WTC11 (cell line): ENCODE data around the gene TTLL12. TPM values are rescaled to one million over a fixed set of nuclear protein-coding genes. Genes with fewer than 3 reads are reported as not detected.

ENCODE experiments used
- ATAC-seq: fragments of 200-7000 bp; cut with Tn5 transposase; 2 replicates; pipeline ENCODE4 v1.10.0; 2021; ENCODE audit warnings: mild to moderate bottlenecking, moderate library complexity
- CTCF ChIA-PET: fragments of 300-600 bp; sonication (Branson Sonifier 250); formaldehyde crosslinking; loops from one replicate; lab custom pipeline; 2021; ENCODE audit warnings: antibody characterized with exemption; lab: Charles Lee
- POLR2A ChIA-PET: fragments of 350-600 bp; sonication (Branson Sonifier 250); formaldehyde crosslinking; loops from one replicate; lab custom pipeline; 2021; ENCODE audit warnings: antibody characterized with exemption; lab: Charles Lee
- DNase-seq: peaks from one replicate; pipeline ENCODE4 v3.0.0; 2021; ENCODE audit warnings: low spot score
- H3K27ac Mint-ChIP-seq: 2 replicates; pipeline ENCODE4 v1.8.0; 2021; ENCODE audit warnings: mixed read lengths
- H3K27me3 Mint-ChIP-seq: 2 replicates; pipeline ENCODE4 v1.8.0; 2021; ENCODE audit warnings: low read depth, mild to moderate bottlenecking, moderate library complexity, mixed read lengths
- H3K36me3 Mint-ChIP-seq: 2 replicates; pipeline ENCODE4 v1.8.0; 2021; ENCODE audit warnings: mixed read lengths
- H3K4me1 Mint-ChIP-seq: 2 replicates; pipeline ENCODE4 v1.8.0; 2022; ENCODE audit warnings: mixed read lengths
- H3K4me3 Mint-ChIP-seq: 2 replicates; pipeline ENCODE4 v1.8.0; 2021; ENCODE audit warnings: mild to moderate bottlenecking, moderate library complexity, mixed read lengths
- H3K9me3 Mint-ChIP-seq: 2 replicates; pipeline ENCODE4 v1.8.0; 2021; ENCODE audit warnings: mixed read lengths
- FOXK1 ChIP-seq: sonication (generic); formaldehyde crosslinking; IDR thresholded peaks from 2 replicates; pipeline ENCODE4 v1.8.0; 2022; ENCODE audit warnings: mild to moderate bottlenecking, moderate library complexity, missing genetic modification reagents
- GABPB1 ChIP-seq: sonication (generic); formaldehyde crosslinking; IDR thresholded peaks from 2 replicates; pipeline ENCODE4 v1.8.1; 2023; ENCODE audit warnings: mild to moderate bottlenecking, missing genetic modification reagents
- JAZF1 ChIP-seq: fragments of 250-450 bp; sonication (Bioruptor Pico); IDR thresholded peaks from 2 replicates; pipeline ENCODE4 v1.9.0; 2021; ENCODE audit warnings: moderate library complexity, mild to moderate bottlenecking, inconsistent platforms
- MXD4 ChIP-seq: fragments of 250-450 bp; sonication (Bioruptor Pico); IDR thresholded peaks from 2 replicates; pipeline ENCODE4 v1.8.0; 2021; ENCODE audit warnings: mild to moderate bottlenecking, moderate library complexity, borderline replicate concordance
- NR1H2 ChIP-seq: sonication (generic); formaldehyde crosslinking; IDR thresholded peaks from 2 replicates; pipeline ENCODE4 v1.9.0; 2021; ENCODE audit warnings: mild to moderate bottlenecking, moderate library complexity, missing genetic modification reagents
- RELA ChIP-seq: sonication (generic); formaldehyde crosslinking; IDR thresholded peaks from 2 replicates; pipeline ENCODE4 v1.8.1; 2022; ENCODE audit warnings: missing genetic modification reagents, mild to moderate bottlenecking, borderline replicate concordance
- SMAD3 ChIP-seq: sonication (generic); formaldehyde crosslinking; IDR thresholded peaks from 2 replicates; pipeline ENCODE4 v1.8.0; 2022; ENCODE audit warnings: missing genetic modification reagents, mild to moderate bottlenecking, borderline replicate concordance
- SMAD4 ChIP-seq: sonication (generic); formaldehyde crosslinking; IDR thresholded peaks from 2 replicates; pipeline ENCODE4 v1.8.0; 2022; ENCODE audit warnings: mild to moderate bottlenecking, missing genetic modification reagents
- TCF7 ChIP-seq: sonication (generic); formaldehyde crosslinking; IDR thresholded peaks from 2 replicates; pipeline ENCODE4 v1.8.0; 2022; ENCODE audit warnings: mild to moderate bottlenecking, low read depth, missing genetic modification reagents, moderate library complexity
- TEAD4 ChIP-seq: sonication (generic); formaldehyde crosslinking; IDR thresholded peaks from 2 replicates; pipeline ENCODE4 v1.8.0; 2022; ENCODE audit warnings: mild to moderate bottlenecking, missing genetic modification reagents
- TP53 ChIP-seq: sonication (generic); formaldehyde crosslinking; IDR thresholded peaks from 2 replicates; pipeline ENCODE4 v1.8.1; 2023; ENCODE audit warnings: mild to moderate bottlenecking, missing genetic modification reagents
- ZNF138 ChIP-seq: sonication (generic); formaldehyde crosslinking; conservative IDR thresholded peaks from 2 replicates; pipeline ENCODE4 v1.8.1; 2022; ENCODE audit warnings: mild to moderate bottlenecking, moderate library complexity, missing genetic modification reagents
- total RNA-seq: library from RNA; stranded (reverse); gene quantifications from 3 replicates; pipeline ENCODE4 v1.2.3, GENCODE V29; 2021
- TF ChIP-seq, protein P1 (sequence below): sonication (generic); formaldehyde crosslinking; conservative IDR thresholded peaks from 2 replicates; pipeline ENCODE4 v1.8.1; 2023; ENCODE audit warnings: mild to moderate bottlenecking, low read depth, missing genetic modification reagents, moderate library complexity
- TF ChIP-seq, protein P2 (sequence below): fragments of 250-450 bp; sonication (Bioruptor Pico); conservative IDR thresholded peaks from 2 replicates; pipeline ENCODE4 v1.9.0; 2021; ENCODE audit warnings: mild to moderate bottlenecking
- TF ChIP-seq, protein P3 (sequence below): sonication (generic); formaldehyde crosslinking; IDR thresholded peaks from 2 replicates; pipeline ENCODE4 v1.8.1; 2023; ENCODE audit warnings: mild to moderate bottlenecking, missing genetic modification reagents, moderate library complexity
- TF ChIP-seq, protein P4 (sequence below): sonication (generic); formaldehyde crosslinking; IDR thresholded peaks from 2 replicates; pipeline ENCODE4 v1.8.0; 2022; ENCODE audit warnings: mild to moderate bottlenecking, missing genetic modification reagents
- TF ChIP-seq, protein P5 (sequence below): fragments of 250-450 bp; sonication (Bioruptor Pico); IDR thresholded peaks from 2 replicates; pipeline ENCODE4 v1.8.0; 2021; ENCODE audit warnings: mild to moderate bottlenecking
- TF ChIP-seq, protein P6 (sequence below): sonication (generic); formaldehyde crosslinking; IDR thresholded peaks from 2 replicates; pipeline ENCODE4 v1.8.1; 2022; ENCODE audit warnings: mild to moderate bottlenecking, missing genetic modification reagents, moderate library complexity, borderline replicate concordance
- TF ChIP-seq, protein P7 (sequence below): fragments of 250-450 bp; sonication (Bioruptor Pico); IDR thresholded peaks from 2 replicates; pipeline ENCODE4 v1.9.0; 2021; ENCODE audit warnings: moderate library complexity, mild to moderate bottlenecking, inconsistent platforms, borderline replicate concordance
- TF ChIP-seq, protein P8 (sequence below): fragments of 250-450 bp; sonication (Bioruptor Pico); IDR thresholded peaks from 2 replicates; pipeline ENCODE4 v1.9.0; 2021; ENCODE audit warnings: mild to moderate bottlenecking

The TTLL12 gene
- total RNA-seq, 1 experiment from 2014 or later: 134 TPM

DNA sequence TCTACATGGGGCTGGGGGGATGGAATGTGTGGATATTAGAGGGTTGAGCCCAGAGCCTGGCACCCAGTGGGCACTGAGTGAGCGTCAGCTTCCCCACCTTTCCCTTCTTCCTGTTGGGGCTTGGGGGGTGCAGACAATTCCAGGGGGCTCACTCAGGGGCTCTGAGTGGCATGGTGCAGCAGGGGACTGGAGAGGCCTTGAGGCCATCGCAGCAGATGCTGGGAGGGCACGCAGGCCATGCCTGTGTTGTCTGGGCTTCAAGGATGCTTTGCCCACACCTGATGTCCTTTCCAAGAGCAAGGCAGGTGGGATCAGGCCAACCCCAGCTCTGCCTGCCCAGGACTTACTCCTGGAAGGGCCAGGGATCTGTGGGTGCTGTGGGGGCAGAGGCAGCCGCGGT is 11.2 kb upstream of the TTLL12 start:
- CTCF ChIA-PET: interaction anchor here (0.6 to 2.4 kb wide), 3 partner anchors 11 to 34 kb away, joined by 4 to 22 read pairs (median 5); partner anchors contain the start of gene TTLL12
- H3K27me3 Mint-ChIP-seq: no peaks in the 10 kb centered on the region; the same call in 1 of the 2 replicates
- DNase-seq (no peak), ATAC-seq (no peak)
- H3K4me3 Mint-ChIP-seq: no peak overlapping the region
- no peaks in the 10 kb centered on the region for H3K9me3 Mint-ChIP-seq
- H3K4me1 Mint-ChIP-seq: peaks cover 6% of the 10 kb centered on the region
- POLR2A ChIA-PET: no interaction called here
- H3K27ac Mint-ChIP-seq: no peak overlapping the region
- TF ChIP-seq, protein P1, sequence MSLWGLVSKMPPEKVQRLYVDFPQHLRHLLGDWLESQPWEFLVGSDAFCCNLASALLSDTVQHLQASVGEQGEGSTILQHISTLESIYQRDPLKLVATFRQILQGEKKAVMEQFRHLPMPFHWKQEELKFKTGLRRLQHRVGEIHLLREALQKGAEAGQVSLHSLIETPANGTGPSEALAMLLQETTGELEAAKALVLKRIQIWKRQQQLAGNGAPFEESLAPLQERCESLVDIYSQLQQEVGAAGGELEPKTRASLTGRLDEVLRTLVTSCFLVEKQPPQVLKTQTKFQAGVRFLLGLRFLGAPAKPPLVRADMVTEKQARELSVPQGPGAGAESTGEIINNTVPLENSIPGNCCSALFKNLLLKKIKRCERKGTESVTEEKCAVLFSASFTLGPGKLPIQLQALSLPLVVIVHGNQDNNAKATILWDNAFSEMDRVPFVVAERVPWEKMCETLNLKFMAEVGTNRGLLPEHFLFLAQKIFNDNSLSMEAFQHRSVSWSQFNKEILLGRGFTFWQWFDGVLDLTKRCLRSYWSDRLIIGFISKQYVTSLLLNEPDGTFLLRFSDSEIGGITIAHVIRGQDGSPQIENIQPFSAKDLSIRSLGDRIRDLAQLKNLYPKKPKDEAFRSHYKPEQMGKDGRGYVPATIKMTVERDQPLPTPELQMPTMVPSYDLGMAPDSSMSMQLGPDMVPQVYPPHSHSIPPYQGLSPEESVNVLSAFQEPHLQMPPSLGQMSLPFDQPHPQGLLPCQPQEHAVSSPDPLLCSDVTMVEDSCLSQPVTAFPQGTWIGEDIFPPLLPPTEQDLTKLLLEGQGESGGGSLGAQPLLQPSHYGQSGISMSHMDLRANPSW (CRISPR knock-in tag): no peak
- TF ChIP-seq GABPB1 (CRISPR knock-in tag) (no peak), RELA (no peak), TCF7 (CRISPR knock-in tag) (no peak), NR1H2 (CRISPR knock-in tag) (no peak), SMAD4 (CRISPR knock-in tag) (no peak)
- TF ChIP-seq, protein P2, sequence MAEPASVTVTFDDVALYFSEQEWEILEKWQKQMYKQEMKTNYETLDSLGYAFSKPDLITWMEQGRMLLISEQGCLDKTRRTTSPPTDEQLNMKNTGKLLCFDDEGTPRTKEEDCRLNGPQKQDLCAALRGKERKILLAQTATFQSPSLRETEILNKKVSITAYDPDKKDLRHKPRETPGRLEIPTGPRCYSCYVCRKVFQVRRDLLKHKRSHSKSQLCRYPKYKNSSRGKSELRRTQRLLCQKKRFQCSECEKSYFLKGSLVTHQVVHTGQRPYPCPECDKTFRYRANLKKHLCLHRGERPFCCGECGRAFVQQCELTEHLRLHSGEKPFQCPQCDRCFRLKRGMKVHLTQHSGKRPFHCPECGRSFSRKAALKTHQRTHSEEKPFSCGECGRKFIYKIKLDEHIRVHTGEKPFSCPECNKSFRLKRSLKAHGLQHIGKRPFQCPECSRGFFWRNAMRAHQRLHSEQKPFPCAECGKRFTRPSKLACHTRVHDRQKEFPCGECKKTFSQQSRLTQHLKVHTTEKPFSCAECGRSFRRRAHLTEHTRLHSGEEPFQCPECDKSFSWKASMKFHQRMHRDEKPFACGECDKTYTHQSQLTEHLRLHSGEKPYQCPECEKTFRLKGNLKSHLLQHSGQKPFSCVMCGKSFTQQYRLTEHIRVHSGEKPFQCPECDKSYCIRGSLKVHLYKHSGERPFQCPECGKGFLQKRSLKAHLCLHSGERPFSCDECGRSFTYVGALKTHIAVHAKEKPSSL: no peak
- TF ChIP-seq, protein P3, sequence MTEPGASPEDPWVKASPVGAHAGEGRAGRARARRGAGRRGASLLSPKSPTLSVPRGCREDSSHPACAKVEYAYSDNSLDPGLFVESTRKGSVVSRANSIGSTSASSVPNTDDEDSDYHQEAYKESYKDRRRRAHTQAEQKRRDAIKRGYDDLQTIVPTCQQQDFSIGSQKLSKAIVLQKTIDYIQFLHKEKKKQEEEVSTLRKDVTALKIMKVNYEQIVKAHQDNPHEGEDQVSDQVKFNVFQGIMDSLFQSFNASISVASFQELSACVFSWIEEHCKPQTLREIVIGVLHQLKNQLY (CRISPR knock-in tag): no peak
- H3K36me3 Mint-ChIP-seq: no peaks in the 10 kb centered on the region

DNA sequence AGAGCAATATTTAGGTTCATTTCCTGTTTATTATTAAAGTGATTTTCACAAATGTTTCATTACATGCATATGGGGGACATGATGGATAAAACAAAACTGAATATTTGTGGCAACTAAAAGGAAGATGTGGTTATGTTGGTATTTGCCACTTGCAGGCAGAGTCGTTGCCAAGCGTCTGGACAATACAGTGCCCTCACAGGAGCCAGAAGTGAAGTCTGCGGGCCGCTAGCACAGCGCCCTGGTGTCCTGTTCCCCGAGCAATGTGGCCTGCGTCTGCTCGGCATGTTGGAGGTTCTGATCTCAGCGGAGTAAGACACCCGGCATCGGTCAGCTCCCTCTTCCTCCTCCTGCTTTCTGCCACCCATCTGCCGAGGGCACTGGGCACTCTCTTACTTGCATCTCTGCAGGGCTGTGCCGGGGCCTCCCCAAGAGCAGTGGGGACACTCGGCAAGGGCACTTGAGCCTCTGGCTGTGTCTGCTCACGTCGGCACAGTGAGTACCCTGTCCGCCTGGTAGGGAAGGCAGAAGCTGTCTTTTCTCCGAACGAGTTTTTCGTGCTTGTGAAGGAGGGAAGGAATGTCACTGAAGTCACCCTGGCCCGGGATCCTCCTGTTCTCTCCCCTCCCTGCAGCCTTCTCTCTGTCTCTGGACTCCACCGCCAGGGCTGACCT is 10.5 kb upstream of the TTLL12 start:
- H3K27me3 Mint-ChIP-seq: no peaks in the 10 kb centered on the region; the same call in 1 of the 2 replicates
- no peak for DNase-seq
- CTCF ChIA-PET: interaction anchor here (0.6 to 2.4 kb wide), 6 partner anchors 10 to 749 kb away, joined by 3 to 22 read pairs (median 4); partner anchors contain the start of gene TTLL12
- H3K36me3 Mint-ChIP-seq: no peaks in the 10 kb centered on the region
- H3K9me3 Mint-ChIP-seq: no peaks in the 10 kb centered on the region
- H3K27ac Mint-ChIP-seq: no peak overlapping the region
- TF ChIP-seq, protein P4, sequence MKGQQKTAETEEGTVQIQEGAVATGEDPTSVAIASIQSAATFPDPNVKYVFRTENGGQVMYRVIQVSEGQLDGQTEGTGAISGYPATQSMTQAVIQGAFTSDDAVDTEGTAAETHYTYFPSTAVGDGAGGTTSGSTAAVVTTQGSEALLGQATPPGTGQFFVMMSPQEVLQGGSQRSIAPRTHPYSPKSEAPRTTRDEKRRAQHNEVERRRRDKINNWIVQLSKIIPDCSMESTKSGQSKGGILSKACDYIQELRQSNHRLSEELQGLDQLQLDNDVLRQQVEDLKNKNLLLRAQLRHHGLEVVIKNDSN: no peak
- TF ChIP-seq SMAD3 (CRISPR knock-in tag) (no peak), ZNF138 (no peak), TEAD4 (CRISPR knock-in tag) (no peak), FOXK1 (CRISPR knock-in tag) (no peak), MXD4 (CRISPR knock-in tag) (no peak), JAZF1 (CRISPR knock-in tag) (no peak), TP53 (CRISPR knock-in tag) (no peak)
- TF ChIP-seq, protein P5, sequence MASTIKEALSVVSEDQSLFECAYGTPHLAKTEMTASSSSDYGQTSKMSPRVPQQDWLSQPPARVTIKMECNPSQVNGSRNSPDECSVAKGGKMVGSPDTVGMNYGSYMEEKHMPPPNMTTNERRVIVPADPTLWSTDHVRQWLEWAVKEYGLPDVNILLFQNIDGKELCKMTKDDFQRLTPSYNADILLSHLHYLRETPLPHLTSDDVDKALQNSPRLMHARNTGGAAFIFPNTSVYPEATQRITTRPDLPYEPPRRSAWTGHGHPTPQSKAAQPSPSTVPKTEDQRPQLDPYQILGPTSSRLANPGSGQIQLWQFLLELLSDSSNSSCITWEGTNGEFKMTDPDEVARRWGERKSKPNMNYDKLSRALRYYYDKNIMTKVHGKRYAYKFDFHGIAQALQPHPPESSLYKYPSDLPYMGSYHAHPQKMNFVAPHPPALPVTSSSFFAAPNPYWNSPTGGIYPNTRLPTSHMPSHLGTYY (CRISPR knock-in tag): no peak
- TF ChIP-seq, protein P6, sequence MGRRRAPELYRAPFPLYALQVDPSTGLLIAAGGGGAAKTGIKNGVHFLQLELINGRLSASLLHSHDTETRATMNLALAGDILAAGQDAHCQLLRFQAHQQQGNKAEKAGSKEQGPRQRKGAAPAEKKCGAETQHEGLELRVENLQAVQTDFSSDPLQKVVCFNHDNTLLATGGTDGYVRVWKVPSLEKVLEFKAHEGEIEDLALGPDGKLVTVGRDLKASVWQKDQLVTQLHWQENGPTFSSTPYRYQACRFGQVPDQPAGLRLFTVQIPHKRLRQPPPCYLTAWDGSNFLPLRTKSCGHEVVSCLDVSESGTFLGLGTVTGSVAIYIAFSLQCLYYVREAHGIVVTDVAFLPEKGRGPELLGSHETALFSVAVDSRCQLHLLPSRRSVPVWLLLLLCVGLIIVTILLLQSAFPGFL (CRISPR knock-in tag): no peak
- TF ChIP-seq, protein P7, sequence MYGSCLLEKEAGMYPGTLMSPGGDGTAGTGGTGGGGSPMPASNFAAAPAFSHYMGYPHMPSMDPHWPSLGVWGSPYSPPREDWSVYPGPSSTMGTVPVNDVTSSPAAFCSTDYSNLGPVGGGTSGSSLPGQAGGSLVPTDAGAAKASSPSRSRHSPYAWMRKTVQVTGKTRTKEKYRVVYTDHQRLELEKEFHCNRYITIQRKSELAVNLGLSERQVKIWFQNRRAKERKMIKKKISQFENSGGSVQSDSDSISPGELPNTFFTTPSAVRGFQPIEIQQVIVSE (CRISPR knock-in tag): no peak
- TF ChIP-seq, protein P8, sequence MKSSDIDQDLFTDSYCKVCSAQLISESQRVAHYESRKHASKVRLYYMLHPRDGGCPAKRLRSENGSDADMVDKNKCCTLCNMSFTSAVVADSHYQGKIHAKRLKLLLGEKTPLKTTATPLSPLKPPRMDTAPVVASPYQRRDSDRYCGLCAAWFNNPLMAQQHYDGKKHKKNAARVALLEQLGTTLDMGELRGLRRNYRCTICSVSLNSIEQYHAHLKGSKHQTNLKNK: no peak
- no peak overlapping the region for H3K4me3 Mint-ChIP-seq
- no peak for ATAC-seq
- POLR2A ChIA-PET: interaction anchor here (0.6 kb wide), 1 partner anchor 124 kb away, joined by 3 read pairs; no protein-coding TSS in a partner anchor
- H3K4me1 Mint-ChIP-seq: no peaks in the 10 kb centered on the region
